HFF-Myc (cell line): Measurements from ENCODE around the gene TRIO.

ENCODE experiments used
- DNase-seq: peaks from one replicate; pipeline ENCODE4 v3.0.0-alpha.2; 2011; ENCODE audit warnings: low read depth; ENCODE audit errors: extremely low read depth
- H3K4me3 ChIP-seq: replicated peaks from 2 replicates; pipeline ENCODE4 v1.5.1; 2011; ENCODE audit warnings: low read depth, mild to moderate bottlenecking, control low read depth, low read length
- CTCF ChIP-seq: IDR thresholded peaks from 2 replicates; pipeline ENCODE4 v1.5.1; 2012; ENCODE audit warnings: mild to moderate bottlenecking, low read depth, low read length, control low read depth; ENCODE audit errors: missing control alignments

TRIO gene

GRCh38 chr5:14286574-14287421, 143.7 kb downstream of the TRIO start:
- no peak overlapping the region for H3K4me3 ChIP-seq
- no peak for TF ChIP-seq CTCF
- DNase-seq, result no peak

- no peak for TF ChIP-seq CTCF
- DNase-seq, result no peak
- no peak overlapping the region for H3K4me3 ChIP-seq
Measured at GRCh38 chr5:14292766-14293658, 149.9 kb downstream of the TRIO start.

- DNase-seq, result no peak
- no peak for TF ChIP-seq CTCF
- no peak overlapping the region for H3K4me3 ChIP-seq
Measured at GRCh38 chr5:14295610-14296009, 152.5 kb downstream of the TRIO start.

- no peak for DNase-seq
- no peak for TF ChIP-seq CTCF
- no peak overlapping the region for H3K4me3 ChIP-seq
Measured at GRCh38 chr5:14296533-14297331, 153.6 kb downstream of the TRIO start.

- H3K4me3 ChIP-seq, result no peak overlapping the region
- no peak for TF ChIP-seq CTCF
- DNase-seq, result no peak
Measured at GRCh38 chr5:14297697-14298096, 154.6 kb downstream of the TRIO start.

- no peak overlapping the region for H3K4me3 ChIP-seq
- DNase-seq, result no peak
- TF ChIP-seq CTCF, result no peak
Measured at GRCh38 chr5:14298126-14298847, 155.1 kb downstream of the TRIO start.
